ENCODE data around the gene RAMP1.

Gene RAMP1

DNA sequence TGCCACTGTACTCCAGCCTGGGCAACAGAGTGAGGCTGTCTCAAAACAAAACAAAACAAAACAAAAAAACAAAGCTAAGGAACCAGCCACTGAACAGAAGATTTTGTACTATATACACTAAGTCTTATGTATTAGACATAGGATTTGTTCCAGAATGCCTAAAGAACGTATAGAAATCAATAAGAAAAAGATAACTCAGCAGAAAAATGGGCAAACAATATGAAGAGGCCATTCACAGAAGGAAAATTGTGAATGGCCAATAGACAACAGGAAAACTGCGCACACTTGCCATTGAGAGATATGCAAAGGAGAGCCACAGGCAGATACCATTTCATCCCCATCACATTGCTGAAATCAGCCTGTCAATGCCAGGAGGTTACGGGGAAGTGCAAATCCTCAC is 92.5 kb downstream of the RAMP1 start:
- DNase-seq (ENCODE audit: low spot score): no peak

- no peak for DNase-seq (ENCODE audit: low spot score)
These were observed 93.4 kb downstream of the RAMP1 start for GRCh38 chr2:237952851-237953250.

DNA sequence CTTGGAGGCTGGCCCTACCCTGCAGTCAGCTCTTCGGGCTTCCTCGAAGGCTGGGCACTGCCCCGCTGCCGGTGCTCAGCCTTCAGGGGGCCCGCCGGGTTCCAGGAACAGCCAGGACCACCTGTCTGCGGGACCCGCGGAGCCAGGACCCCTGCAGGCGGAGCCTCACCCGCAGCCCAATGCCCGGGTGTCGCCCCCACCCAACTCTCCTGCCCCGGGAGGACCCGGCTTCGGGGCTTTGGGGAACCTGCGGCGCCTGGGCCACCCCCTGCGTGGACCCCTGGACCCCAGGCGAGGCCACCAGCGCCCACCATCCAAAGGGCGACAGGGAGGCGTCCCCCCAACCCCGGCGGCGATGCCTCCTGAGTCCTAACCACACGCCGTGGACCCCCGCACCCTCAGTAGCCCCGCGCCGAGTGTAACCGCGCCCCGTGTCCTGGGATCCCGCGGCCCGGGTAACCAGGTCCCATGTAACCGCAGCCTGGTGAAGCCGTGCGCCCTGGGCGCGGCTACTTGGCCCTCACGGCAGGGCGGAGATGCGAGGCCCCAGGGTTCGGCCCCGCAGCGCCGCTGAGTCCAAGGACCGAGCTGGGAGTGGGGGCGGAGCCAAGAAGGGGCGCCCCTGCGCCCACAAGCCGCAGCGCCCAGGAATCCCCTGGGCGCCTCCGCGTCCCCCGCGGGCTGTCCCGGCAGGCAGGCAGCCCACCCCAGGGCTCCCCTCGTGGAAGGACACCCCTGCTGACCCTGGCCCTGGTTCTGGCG is 96.4 kb downstream of the RAMP1 start:
- no peak for DNase-seq (ENCODE audit: low spot score)

- DNase-seq (ENCODE audit: low spot score): no peak
These were observed 96.9 kb downstream of the RAMP1 start for GRCh38 chr2:237956402-237956736.

- no peak for DNase-seq (ENCODE audit: low spot score)
These were observed 102.2 kb downstream of the RAMP1 start for GRCh38 chr2:237961637-237962036.
